Upper lobe of left lung (tissue), 4 donors: ENCODE results near the gene CAMSAP1.

ENCODE experiments used
- POLR2A ChIP-seq, 4 donors: fragments of 450-650 bp; IDR thresholded peaks; one replicate each; pipeline ENCODE4 v1.5.1; 2016 to 2017; ENCODE audit warnings: antibody characterized with exemption in 4 of 4, mild to moderate bottlenecking in 2 of 4
- TF ChIP-seq, protein P1 (sequence below), 6 experiments: fragments of 450-650 bp in 4 of 6; fragments of 200-600 bp in 2 of 6; sonication (generic) in 2 of 6; IDR thresholded peaks; one replicate each; pipeline ENCODE4 v1.5.1; 2016 to 2019; ENCODE audit warnings: antibody characterized with exemption in 6 of 6

DNA sequence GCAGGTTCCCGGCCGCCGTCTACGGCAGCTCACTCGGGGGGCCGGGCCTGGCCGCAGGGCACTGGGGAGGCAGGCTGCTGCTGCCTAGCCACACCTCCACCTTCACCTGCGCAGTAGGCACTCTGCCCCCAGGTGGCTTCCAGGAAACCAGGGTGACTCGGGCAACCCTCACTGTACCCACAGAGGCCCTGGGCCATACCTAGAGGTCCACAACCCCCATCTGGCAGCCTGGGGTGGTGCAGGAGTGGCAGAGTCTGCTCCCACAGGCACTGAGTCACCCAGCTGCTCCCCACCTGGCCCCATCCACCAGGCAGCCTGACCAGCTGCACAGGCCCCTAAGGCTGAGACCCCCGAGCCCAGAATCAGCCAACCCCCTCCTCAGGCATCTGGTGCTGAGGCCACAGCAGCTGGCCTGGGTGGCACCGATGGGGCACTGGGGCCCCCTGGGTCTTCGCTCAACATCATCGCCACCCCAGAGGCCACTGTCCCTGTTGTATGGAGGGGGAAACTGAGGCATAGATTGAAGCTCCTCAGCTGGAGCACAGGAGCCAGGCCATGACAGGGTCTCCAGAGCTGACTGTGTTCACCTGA lies 135.2 kb downstream of the CAMSAP1 start:
- TF ChIP-seq, protein P1, sequence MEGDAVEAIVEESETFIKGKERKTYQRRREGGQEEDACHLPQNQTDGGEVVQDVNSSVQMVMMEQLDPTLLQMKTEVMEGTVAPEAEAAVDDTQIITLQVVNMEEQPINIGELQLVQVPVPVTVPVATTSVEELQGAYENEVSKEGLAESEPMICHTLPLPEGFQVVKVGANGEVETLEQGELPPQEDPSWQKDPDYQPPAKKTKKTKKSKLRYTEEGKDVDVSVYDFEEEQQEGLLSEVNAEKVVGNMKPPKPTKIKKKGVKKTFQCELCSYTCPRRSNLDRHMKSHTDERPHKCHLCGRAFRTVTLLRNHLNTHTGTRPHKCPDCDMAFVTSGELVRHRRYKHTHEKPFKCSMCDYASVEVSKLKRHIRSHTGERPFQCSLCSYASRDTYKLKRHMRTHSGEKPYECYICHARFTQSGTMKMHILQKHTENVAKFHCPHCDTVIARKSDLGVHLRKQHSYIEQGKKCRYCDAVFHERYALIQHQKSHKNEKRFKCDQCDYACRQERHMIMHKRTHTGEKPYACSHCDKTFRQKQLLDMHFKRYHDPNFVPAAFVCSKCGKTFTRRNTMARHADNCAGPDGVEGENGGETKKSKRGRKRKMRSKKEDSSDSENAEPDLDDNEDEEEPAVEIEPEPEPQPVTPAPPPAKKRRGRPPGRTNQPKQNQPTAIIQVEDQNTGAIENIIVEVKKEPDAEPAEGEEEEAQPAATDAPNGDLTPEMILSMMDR (IDR thresholded peaks at IDR 0.05): no peak
- TF ChIP-seq POLR2A (IDR thresholded peaks at IDR 0.05): no peak
